HepG2 (cell line): ENCODE data around the gene SSBP2. TPM values are rescaled to one million over a fixed set of nuclear protein-coding genes. Genes with fewer than 3 reads are reported as not detected.

ENCODE experiments used
- DNMT3B ChIP-seq: conservative IDR thresholded peaks from 2 replicates; pipeline ENCODE4 v1.6.1; 2016; ENCODE audit warnings: missing biosample characterization, control low read depth
- DR1 ChIP-seq: sonication (generic); formaldehyde crosslinking; IDR thresholded peaks from 2 replicates; pipeline ENCODE4 v1.8.0; 2021; ENCODE audit warnings: mild to moderate bottlenecking, missing genetic modification reagents, inconsistent platforms
- EEA1 ChIP-seq: sonication (generic); formaldehyde crosslinking; IDR thresholded peaks from 2 replicates; pipeline ENCODE4 v1.5.1; 2020; ENCODE audit warnings: mild to moderate bottlenecking, missing genetic modification reagents, borderline replicate concordance
- IRX3 ChIP-seq: sonication (generic); formaldehyde crosslinking; IDR thresholded peaks from 2 replicates; pipeline ENCODE4 v1.8.1; 2023; ENCODE audit warnings: mild to moderate bottlenecking, low read depth, missing genetic modification reagents, borderline replicate concordance
- NFIB ChIP-seq: sonication (generic); formaldehyde crosslinking; IDR thresholded peaks from 2 replicates; pipeline ENCODE4 v1.9.0; 2021; ENCODE audit warnings: missing genetic modification reagents, mild to moderate bottlenecking, borderline replicate concordance
- NFIC ChIP-seq: IDR thresholded peaks from 2 replicates; pipeline ENCODE4 v1.6.1; 2012; ENCODE audit warnings: mild to moderate bottlenecking, low read length, inconsistent platforms
- SALL2 ChIP-seq: sonication (generic); formaldehyde crosslinking; IDR thresholded peaks from 2 replicates; pipeline ENCODE4 v1.8.1; 2023; ENCODE audit warnings: mild to moderate bottlenecking, missing genetic modification reagents, inconsistent platforms
- ZFP82 ChIP-seq: sonication (generic); formaldehyde crosslinking; IDR thresholded peaks from 2 replicates; pipeline ENCODE4 v1.5.1; 2020; ENCODE audit warnings: mild to moderate bottlenecking, missing genetic modification reagents, borderline replicate concordance
- ZNF124 ChIP-seq: sonication (generic); formaldehyde crosslinking; IDR thresholded peaks from 2 replicates; pipeline ENCODE4 v1.4.0; 2020; ENCODE audit warnings: missing genetic modification reagents
- ZNF432 ChIP-seq: sonication (generic); formaldehyde crosslinking; IDR thresholded peaks from 2 replicates; pipeline ENCODE4 v1.5.0; 2020; ENCODE audit warnings: missing genetic modification reagents, mild to moderate bottlenecking, borderline replicate concordance
- ZNF501 ChIP-seq: sonication (generic); formaldehyde crosslinking; IDR thresholded peaks from 2 replicates; pipeline ENCODE4 v1.5.1; 2020; ENCODE audit warnings: mild to moderate bottlenecking, moderate library complexity, missing genetic modification reagents
- ZNF570 ChIP-seq: sonication (generic); formaldehyde crosslinking; IDR thresholded peaks from 2 replicates; pipeline ENCODE4 v1.4.0; 2020; ENCODE audit warnings: mild to moderate bottlenecking, missing genetic modification reagents, borderline replicate concordance
- ZSCAN29 ChIP-seq: sonication (generic); formaldehyde crosslinking; conservative IDR thresholded peaks from 2 replicates; pipeline ENCODE4 v1.4.0; 2020; ENCODE audit warnings: mild to moderate bottlenecking, missing genetic modification reagents
- ZSCAN9 ChIP-seq: IDR thresholded peaks from 2 replicates; pipeline ENCODE4 v1.6.1; 2016; ENCODE audit warnings: borderline replicate concordance
- polyA plus RNA-seq, 8 experiments: library from polyadenylated mRNA; depleted of rRNA in 3 of 8; stranded (reverse) in 7 of 8; unstranded in 1 of 8; fragments of >200 nt; fragmentation: Illumina TruSeq in 4 of 8; extraction: Trizol in 4 of 8; gene quantifications; 2 replicates each; pipeline versions ENCODE4 v1.2.1 to v1.2.3, GENCODE V29; 2011 to 2016; ENCODE audit warnings: low read depth in 4 of 8, missing spikeins in 1 of 8, mixed read lengths in 1 of 8; ENCODE audit not compliant: insufficient read depth in 1 of 8
- total RNA-seq, 5 experiments: library from RNA; depleted of rRNA; stranded (reverse); fragments of >200 nt; fragmentation: Illumina TruSeq; extraction: Trizol; gene quantifications; 2 replicates each; pipeline ENCODE4 v1.2.3, GENCODE V29; 2016; ENCODE audit warnings: low read depth in 1 of 5
- TF ChIP-seq, protein P1 (sequence below): sonication (generic); formaldehyde crosslinking; IDR thresholded peaks from 2 replicates; pipeline ENCODE4 v1.4.0; 2020; ENCODE audit warnings: missing genetic modification reagents
- TF ChIP-seq, protein P2 (sequence below): sonication (generic); formaldehyde crosslinking; IDR thresholded peaks from 2 replicates; pipeline ENCODE4 v1.5.1; 2020; ENCODE audit warnings: mild to moderate bottlenecking, missing genetic modification reagents, moderate library complexity
- TF ChIP-seq, protein P3 (sequence below): sonication (generic); formaldehyde crosslinking; IDR thresholded peaks from 2 replicates; pipeline ENCODE4 v1.4.0; 2020; ENCODE audit warnings: missing genetic modification reagents
- TF ChIP-seq, protein P4 (sequence below), 2 experiments: fragments of 450-650 bp in 1 of 2; sonication (generic) in 1 of 2; formaldehyde crosslinking; IDR thresholded peaks; 2 replicates each; pipeline versions ENCODE4 v1.5.0 to v1.8.0; 2020 to 2022; ENCODE audit warnings: mild to moderate bottlenecking in 1 of 2, missing genetic modification reagents in 1 of 2
- TF ChIP-seq, protein P5 (sequence below): sonication (generic); formaldehyde crosslinking; IDR thresholded peaks from 2 replicates; pipeline ENCODE4 v1.4.0; 2020; ENCODE audit warnings: missing genetic modification reagents

The SSBP2 gene
- total and polyA plus RNA-seq, 2 of the 13 experiments (the other 11 are each of a cell fraction or from before 2014, with no cell fraction given): 0.16 TPM; not detected in 1

DNA sequence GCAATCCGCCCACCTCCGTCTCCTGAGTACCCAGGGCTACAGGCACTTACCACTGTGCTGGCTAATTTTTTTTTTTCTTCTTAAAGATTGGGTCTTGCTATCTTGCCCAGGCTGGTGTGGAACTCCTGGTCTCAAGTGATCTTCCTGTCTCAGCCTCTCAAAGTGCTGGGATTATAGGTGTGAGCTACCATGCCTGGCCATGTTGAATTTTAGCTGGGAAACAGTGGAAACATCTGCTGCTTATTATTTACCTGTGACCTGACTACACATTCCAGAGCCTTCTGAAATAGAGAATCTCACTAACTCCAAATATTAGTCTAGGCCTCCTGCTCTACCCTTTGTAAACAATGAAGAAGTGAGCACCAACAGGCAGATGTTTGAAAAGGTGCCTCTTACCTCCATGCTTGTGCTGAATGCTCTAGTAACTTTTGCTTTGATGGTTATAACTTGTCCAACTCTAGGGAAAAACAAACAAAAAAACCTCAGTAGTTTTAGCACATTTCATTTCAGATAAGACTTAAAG is 379.5 kb downstream of the SSBP2 start (continued):
- TF ChIP-seq NFIC: peak; percentile 95
- TF ChIP-seq DR1 (CRISPR knock-in tag): no peak
- no peak for TF ChIP-seq SALL2 (CRISPR knock-in tag)
- TF ChIP-seq ZFP82 (CRISPR knock-in tag): no peak
- no peak for TF ChIP-seq ZNF501 (CRISPR knock-in tag)
- TF ChIP-seq, protein P1, sequence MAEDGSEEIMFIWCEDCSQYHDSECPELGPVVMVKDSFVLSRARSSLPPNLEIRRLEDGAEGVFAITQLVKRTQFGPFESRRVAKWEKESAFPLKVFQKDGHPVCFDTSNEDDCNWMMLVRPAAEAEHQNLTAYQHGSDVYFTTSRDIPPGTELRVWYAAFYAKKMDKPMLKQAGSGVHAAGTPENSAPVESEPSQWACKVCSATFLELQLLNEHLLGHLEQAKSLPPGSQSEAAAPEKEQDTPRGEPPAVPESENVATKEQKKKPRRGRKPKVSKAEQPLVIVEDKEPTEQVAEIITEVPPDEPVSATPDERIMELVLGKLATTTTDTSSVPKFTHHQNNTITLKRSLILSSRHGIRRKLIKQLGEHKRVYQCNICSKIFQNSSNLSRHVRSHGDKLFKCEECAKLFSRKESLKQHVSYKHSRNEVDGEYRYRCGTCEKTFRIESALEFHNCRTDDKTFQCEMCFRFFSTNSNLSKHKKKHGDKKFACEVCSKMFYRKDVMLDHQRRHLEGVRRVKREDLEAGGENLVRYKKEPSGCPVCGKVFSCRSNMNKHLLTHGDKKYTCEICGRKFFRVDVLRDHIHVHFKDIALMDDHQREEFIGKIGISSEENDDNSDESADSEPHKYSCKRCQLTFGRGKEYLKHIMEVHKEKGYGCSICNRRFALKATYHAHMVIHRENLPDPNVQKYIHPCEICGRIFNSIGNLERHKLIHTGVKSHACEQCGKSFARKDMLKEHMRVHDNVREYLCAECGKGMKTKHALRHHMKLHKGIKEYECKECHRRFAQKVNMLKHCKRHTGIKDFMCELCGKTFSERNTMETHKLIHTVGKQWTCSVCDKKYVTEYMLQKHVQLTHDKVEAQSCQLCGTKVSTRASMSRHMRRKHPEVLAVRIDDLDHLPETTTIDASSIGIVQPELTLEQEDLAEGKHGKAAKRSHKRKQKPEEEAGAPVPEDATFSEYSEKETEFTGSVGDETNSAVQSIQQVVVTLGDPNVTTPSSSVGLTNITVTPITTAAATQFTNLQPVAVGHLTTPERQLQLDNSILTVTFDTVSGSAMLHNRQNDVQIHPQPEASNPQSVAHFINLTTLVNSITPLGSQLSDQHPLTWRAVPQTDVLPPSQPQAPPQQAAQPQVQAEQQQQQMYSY (CRISPR knock-in tag): no peak
- TF ChIP-seq, protein P2, sequence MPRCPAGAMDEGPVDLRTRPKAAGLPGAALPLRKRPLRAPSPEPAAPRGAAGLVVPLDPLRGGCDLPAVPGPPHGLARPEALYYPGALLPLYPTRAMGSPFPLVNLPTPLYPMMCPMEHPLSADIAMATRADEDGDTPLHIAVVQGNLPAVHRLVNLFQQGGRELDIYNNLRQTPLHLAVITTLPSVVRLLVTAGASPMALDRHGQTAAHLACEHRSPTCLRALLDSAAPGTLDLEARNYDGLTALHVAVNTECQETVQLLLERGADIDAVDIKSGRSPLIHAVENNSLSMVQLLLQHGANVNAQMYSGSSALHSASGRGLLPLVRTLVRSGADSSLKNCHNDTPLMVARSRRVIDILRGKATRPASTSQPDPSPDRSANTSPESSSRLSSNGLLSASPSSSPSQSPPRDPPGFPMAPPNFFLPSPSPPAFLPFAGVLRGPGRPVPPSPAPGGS: no peak
- TF ChIP-seq, protein P3, sequence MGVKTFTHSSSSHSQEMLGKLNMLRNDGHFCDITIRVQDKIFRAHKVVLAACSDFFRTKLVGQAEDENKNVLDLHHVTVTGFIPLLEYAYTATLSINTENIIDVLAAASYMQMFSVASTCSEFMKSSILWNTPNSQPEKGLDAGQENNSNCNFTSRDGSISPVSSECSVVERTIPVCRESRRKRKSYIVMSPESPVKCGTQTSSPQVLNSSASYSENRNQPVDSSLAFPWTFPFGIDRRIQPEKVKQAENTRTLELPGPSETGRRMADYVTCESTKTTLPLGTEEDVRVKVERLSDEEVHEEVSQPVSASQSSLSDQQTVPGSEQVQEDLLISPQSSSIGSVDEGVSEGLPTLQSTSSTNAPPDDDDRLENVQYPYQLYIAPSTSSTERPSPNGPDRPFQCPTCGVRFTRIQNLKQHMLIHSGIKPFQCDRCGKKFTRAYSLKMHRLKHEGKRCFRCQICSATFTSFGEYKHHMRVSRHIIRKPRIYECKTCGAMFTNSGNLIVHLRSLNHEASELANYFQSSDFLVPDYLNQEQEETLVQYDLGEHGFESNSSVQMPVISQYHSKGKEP: no peak
- TF ChIP-seq, protein P4, sequence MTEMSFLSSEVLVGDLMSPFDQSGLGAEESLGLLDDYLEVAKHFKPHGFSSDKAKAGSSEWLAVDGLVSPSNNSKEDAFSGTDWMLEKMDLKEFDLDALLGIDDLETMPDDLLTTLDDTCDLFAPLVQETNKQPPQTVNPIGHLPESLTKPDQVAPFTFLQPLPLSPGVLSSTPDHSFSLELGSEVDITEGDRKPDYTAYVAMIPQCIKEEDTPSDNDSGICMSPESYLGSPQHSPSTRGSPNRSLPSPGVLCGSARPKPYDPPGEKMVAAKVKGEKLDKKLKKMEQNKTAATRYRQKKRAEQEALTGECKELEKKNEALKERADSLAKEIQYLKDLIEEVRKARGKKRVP (CRISPR knock-in tag; IDR thresholded peaks at IDR 0.05): peak in 1 of 2 experiments; percentile 64; a peak in 1 of 4 replicates
- no peak for TF ChIP-seq IRX3
- TF ChIP-seq NFIB (CRISPR knock-in tag): no peak
- no peak for TF ChIP-seq ZNF570 (CRISPR knock-in tag)
- TF ChIP-seq DNMT3B (CRISPR knock-in tag): no peak
- TF ChIP-seq EEA1 (CRISPR knock-in tag): no peak
- TF ChIP-seq ZSCAN9 (CRISPR knock-in tag): peak; percentile 36; the same call in 1 of the 2 replicates
- no peak for TF ChIP-seq ZNF432 (CRISPR knock-in tag)
- TF ChIP-seq, protein P5, sequence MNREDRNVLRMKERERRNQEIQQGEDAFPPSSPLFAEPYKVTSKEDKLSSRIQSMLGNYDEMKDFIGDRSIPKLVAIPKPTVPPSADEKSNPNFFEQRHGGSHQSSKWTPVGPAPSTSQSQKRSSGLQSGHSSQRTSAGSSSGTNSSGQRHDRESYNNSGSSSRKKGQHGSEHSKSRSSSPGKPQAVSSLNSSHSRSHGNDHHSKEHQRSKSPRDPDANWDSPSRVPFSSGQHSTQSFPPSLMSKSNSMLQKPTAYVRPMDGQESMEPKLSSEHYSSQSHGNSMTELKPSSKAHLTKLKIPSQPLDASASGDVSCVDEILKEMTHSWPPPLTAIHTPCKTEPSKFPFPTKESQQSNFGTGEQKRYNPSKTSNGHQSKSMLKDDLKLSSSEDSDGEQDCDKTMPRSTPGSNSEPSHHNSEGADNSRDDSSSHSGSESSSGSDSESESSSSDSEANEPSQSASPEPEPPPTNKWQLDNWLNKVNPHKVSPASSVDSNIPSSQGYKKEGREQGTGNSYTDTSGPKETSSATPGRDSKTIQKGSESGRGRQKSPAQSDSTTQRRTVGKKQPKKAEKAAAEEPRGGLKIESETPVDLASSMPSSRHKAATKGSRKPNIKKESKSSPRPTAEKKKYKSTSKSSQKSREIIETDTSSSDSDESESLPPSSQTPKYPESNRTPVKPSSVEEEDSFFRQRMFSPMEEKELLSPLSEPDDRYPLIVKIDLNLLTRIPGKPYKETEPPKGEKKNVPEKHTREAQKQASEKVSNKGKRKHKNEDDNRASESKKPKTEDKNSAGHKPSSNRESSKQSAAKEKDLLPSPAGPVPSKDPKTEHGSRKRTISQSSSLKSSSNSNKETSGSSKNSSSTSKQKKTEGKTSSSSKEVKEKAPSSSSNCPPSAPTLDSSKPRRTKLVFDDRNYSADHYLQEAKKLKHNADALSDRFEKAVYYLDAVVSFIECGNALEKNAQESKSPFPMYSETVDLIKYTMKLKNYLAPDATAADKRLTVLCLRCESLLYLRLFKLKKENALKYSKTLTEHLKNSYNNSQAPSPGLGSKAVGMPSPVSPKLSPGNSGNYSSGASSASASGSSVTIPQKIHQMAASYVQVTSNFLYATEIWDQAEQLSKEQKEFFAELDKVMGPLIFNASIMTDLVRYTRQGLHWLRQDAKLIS (CRISPR knock-in tag): no peak
- TF ChIP-seq ZNF124 (CRISPR knock-in tag): no peak
- no peak for TF ChIP-seq ZSCAN29 (CRISPR knock-in tag)
